DMS53 treated with DMSO at 0.1 percent for 48 hours (cell line): ENCODE results near the gene RAB3C.

Experiments
- DNase-seq: peaks from one replicate; lab custom pipeline; 2025; ENCODE audit not compliant: unreplicated experiment; lab: John Stamatoyannopoulos, UW

RAB3C gene

DNA sequence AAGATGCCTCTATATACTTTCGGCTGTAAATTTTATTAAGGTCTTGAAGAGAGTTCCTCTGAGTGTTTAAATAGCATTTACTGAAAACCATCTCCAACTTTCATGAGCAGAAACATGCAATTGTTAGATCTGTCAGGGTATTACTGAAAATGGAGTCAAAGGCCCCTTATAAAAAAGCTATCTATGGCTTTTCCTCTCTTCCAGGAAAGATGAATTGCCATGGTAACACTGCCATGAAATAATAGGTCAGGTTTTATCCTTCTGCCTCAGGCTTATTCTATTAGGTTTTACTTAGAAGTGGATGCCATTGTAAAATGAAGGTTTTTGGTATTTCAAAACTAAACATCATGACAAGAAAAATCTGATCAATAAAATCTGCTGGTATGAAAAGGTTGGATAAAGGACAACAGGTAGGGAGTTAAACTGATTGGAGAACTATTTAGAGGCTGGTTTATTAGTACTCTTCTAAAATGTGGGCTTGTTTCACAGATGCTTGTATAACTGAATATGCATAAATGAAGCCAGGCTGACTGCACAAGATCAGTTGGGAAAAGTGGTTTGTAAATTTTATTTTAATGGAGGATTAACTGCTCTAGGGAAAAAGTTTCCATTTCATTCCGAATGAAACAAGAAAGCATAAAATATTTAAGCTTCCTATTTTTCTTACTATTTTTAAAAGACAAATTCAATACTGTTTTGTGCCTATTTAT, 135.5 kb downstream of the RAB3C start:
- no peak for DNase-seq

DNA sequence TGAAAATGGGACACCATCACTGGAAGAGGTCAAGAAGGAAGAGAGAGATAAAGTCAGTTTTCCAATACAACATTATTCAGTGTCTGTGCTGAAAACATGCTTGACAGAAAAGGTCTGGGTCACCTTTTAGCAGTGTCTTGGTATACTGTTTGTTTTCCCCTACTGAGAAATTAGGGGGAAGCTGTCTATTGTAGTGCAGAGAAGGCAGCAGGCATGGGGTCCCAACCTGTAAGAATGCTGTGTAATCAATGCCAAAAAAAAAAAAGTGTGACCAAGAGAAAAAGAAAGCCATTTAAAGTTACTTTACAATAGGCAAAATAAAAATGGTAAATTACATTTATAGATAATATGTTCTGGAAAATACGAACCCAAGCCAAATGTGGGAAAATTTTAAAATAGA, 139.3 kb downstream of the RAB3C start:
- no peak for DNase-seq

DNA sequence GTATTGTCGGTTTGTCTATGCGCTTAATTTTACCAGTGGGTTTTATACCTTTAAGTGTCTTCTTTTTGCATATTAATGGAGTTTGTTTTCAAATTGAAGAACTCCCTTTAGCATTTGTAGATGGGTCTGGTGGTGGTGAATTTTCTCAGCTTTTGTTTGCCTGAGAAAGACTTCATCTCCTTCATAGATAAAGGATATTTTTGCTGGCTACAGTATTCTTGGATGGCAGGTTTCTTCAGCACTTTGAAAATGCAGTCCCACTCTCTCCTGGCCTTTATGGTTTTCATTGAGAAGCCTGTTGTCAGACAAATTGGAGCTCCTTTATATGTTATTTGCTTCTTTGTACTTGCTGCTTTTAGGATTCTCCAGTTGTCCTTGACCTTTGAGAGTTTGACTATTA, 142.1 kb downstream of the RAB3C start:
- DNase-seq: no peak

DNA sequence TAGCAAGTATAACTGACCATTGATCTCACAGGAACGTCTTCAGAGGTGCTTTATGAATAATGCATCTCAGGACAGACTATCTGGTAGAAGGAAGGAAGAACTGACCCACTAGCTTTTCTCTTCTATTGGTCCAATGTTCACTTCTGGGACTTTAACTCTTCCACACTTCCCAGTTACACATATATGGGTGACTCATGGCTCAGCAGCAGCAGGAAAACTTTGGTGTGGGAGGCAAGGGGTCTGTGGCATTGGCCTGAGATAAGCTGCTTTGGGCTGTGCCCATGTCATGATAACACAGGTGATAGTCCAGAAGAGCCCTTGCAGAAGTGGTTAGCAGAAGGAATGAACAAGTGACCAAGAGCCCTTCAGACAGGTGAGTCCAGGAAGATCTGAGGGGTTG, 148.8 kb downstream of the RAB3C start:
- DNase-seq: no peak

DNA sequence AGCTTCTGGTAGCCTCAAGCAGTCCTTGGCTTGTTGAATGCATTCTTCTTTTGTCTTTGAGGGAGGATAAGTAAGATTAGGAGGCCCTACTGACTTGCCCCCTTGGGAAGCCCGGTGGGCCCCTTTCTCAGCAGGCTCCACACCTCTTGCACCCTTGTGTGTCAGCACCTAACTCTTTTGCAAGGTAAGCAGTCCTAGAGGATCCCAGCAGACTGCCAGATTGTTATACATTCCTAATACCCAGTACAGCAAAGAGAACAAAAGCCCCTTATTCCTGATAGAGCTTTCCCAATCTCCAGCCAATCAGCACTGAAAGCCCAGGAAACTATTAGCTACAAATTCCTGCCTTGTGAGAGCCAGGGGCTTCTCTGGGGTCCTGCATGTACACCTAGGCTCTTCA, 152.8 kb downstream of the RAB3C start:
- DNase-seq: no peak

DNA sequence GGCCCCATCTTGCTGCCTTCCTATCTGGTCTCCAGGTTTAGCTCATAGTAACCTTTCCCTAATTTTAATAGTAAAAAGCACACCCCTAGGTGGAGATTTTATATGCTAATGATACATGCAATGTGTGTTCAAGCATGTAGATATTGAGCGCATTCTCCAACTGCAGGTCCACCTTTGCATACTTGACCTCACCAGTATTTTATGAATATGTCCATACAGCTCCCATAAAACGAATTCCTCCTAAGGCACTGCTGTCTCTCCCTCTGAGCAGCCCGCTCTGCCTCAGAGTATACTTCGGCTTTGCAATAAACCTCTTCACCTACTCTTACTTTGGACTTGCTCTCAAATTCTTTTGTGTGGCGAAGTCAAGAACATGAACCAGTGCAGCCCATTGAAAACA, 153.3 kb downstream of the RAB3C start:
- DNase-seq: no peak

DNA sequence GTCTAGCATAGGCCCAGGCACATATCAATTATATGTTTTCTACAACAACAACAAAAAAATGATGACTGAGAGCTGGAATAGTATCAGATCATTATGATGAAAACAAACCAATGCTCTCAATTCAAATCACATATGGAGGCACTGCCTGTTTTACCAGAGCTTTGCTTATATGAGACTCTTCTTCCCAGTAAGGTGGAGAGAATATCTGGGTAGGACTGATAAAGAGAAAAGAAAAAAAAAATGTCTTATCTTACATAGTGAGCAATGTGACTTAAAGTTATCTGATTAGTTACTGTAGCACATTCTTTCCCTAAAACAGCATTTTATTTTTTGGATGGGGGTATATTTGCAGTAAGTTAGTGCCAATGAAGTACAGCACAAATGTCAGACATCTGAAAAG, 154.8 kb downstream of the RAB3C start:
- no peak for DNase-seq

DNA sequence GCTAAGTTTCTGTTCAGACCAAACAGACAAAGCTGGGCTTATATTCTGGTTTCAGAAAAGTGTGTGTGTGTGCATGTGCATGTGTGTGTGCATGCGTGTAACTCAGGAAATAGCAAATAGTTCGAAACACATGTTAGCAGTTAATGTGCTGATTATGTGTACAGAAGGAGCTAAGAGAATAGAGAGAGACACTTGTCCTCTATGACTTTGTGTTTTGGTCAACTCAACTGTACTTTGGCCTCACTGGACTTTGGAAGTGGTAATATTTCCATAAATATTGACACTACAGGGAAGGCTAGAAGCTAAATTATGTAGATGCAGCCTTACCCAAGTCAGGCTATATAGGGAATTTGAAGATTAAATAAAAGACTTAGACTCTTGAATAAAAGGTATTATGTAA, 155.5 kb downstream of the RAB3C start:
- DNase-seq: no peak

DNA sequence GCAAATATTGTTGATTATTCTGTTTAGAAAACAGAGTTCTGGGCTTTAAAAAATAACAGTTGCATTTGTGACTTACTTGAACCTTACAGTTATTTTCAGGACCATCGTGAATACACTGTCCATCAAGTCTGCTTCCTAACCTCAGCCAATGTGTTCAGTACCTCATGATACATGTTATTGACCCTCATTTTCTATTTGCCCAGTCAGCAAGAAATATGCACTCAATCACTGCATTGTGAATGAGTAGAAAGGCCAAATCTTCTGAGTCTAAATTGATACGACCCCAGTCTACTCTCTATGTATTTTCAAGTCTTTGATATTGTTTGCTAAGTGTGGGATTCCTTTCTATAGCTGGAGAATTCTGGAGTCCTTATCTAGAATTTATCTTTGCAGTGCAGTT, 156.2 kb downstream of the RAB3C start:
- DNase-seq: no peak

DNA sequence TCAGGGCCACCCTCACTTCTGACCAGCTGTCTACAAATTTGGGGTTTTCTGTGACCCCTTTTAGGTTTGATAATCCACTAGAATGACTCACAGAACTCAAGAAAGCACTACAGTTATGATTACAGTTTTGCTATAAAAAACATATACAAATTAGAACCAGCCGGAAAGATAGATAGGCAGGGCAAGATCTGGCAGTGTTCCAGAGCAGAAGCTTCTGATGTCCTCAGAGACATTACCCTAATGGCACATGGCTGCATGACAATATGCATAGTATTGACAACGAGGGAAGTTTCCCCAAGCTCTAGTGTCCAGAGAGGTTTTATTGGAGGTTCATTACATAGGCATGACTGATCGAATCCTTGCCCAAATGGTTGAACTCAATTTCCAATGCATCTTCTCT, 158.1 kb downstream of the RAB3C start:
- DNase-seq: no peak

DNA sequence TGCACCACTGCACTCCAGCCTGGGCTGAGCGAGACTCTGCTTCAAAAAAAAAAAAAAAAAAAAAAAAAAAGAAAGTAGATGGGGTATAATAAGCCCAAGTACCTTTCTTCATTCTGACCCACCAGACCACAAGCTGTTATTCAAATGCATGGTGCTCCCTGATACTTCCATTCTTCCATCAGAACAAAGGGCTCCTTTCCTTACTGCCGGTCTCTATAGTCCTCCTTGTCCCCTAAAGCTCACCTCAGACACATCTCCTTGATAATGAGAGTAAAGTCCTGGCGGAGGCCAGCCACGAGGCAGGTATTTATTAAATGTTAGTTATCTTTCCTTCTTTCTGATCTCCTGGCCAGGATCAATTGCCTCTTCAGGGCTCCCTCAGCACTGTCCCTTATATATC, 162.5 kb downstream of the RAB3C start:
- DNase-seq: no peak

DNA sequence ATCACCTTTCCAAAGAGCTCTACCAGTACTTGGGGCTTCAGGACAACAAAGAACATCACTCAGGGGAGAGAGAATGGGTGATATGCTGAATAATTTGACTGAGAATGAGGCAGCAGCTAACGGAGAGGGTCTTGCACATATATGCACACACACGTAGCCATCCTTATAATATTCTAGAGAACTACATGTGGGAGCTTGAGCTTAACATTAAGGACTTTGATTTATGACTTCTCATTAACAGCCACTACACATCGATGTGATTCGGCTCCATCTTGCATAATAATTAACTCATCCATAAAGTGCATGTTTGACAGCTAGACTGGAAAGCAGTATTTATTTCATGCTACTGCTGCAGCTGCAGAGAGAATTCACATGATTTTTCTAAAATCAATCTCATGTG, 163.4 kb downstream of the RAB3C start:
- no peak for DNase-seq

DNA sequence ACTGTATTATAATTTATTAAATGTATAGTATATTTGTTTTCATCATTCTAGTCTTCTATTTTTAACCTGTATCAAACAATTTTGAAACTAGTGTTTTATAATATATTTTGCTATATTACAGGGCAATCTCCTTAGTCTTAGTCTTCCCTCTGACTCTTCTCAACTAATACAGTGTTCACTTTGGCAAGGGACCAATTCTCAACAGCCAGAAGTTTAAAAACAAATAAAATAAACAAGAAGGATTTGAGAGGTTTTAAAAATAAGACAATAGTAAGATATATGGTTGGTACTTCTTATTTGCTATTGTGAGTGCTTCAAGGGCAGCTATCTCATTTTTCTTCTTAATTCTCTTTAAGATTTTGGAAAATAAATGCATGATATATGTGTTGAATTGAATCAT, 167.2 kb downstream of the RAB3C start:
- DNase-seq: no peak

DNA sequence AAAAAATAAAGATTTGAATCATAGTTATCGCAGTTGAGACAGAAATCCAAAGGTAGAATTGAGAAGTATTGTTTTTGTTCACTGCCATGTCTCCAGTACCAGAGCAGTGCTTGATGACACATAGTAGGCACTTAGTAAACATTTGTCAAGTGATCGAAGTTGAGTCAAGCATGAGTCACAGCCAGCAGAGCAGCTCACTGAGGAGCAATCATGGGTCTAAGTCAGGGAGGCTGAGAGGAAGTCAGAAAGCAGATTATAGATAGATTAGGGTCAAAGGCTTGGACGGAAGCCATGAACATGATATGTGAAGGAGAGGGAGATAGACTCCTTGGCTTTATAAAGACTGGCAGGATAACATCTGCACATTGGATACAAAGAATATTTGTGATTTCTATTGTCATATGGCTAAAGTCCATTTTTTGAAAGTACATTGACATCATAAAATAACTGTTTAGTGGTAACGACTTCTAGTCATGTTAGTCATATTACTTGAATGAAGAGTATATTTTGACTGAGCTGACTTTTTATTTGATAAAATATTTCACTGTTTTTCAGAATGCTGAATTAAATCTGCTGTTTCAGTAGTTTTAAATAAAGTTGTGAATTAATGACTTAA, 168.5 kb downstream of the RAB3C start:
- no peak for DNase-seq

DNA sequence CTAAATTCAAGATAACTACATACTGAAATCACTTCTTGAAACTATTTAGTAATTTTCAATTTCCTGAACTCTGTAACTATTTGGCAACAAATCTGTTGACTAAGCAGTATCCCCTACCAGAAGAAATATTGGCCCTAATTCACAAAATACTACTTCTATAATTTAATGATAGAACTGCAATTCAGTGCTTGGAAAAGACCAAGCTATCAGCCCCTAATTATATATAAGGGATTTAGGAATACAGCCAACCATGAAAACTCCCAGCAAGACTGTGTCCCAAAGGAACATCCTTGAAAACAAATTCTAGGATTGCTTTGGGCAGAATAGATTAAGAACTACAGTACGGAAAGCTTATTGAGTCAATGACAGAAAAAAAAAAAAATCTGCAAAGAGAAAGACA, 169.2 kb downstream of the RAB3C start:
- DNase-seq: no peak

DNA sequence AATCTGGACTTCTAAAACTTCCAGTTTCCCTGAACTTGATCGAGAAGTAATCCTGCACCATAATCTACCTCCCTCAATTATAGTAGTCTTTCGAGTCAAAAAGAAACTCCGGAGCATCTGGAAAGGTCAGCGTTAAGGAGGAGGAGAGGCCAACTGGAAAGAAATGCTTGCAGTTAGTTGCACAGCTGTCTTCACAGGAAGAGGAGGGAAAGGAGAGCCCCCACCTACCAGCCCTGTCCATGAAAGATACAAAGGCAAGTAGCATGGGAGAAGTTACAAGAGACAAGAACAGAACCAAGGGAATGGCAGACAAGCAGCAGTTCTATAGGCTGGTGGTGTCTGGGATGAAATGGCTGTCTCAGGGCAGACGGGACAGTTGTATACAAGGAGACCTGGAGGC, 170.6 kb downstream of the RAB3C start:
- no peak for DNase-seq

DNA sequence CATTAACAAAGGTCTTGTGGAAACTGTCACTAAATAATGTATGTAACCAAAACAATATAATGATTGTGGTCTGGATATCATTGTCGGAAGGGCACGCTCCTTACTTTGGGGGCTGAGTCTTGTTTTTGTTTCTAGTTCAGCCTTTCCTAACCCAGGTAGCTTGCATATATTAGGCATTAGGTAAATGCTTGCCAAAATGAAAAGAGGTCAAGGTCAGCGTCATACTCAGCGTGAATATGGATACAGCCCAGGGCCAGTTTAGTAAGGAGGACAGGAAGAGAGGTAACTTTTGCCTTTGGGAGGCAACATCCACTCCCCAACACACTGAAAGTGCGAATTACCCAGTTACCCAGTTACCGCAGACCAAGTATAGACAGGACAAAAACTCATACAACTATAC, 171.4 kb downstream of the RAB3C start:
- no peak for DNase-seq

DNA sequence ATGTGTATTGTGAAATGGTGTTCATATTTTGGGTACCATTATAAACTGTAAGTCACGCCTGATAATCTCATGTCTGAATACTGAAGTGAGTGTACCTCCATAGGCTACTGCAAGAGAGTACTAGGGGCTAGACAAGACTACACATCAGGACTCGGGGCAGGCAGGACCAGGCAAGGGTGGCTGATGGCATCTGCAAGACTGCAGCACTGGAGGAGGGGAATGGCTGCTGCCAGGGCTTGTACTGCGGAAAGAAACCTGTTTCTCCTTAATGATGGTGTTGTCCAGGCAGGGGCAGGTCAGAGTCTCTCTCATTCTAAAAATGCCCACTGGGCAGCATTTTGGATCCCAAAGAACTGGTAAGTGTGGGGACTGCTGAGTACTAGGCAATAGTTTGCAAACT, 172.5 kb downstream of the RAB3C start:
- DNase-seq: no peak

DNA sequence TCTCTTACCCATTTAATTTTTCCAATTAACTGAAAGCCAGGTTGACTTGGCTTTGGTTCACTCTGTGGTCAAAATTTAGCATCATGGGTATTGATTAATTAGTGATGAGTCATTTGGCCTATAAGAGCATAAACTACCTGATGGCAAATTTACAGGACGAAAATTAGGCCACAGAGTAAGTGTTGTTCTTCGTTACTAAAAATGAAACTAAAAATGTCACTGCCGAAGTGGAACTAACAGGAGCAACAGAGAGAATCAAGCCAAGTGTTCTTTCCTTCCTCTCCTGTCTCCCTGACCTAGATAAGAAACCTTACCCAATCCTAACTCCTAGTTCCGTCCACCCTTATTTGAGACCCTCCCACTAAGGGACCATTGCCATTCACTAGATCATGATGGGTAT, 176.9 kb downstream of the RAB3C start:
- no peak for DNase-seq

DNA sequence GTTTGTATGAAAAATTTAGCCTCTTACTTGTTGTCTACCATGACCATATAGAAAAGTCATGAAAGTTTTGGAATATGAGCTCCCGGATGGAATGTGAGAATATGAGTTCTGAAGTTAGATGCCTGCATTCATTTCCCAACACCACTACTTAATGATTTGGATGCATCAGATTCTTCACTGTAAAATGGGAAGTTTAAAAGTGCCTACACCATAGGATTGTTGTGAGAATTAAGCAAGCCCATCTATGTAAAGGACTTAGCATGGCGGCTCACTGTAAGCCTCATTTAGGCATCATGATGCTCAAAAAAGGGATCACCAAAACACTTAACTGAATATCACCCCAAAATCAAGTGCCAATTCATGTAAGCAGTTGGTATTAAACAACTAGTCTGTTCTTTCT, 177.3 kb downstream of the RAB3C start:
- DNase-seq: no peak

DNA sequence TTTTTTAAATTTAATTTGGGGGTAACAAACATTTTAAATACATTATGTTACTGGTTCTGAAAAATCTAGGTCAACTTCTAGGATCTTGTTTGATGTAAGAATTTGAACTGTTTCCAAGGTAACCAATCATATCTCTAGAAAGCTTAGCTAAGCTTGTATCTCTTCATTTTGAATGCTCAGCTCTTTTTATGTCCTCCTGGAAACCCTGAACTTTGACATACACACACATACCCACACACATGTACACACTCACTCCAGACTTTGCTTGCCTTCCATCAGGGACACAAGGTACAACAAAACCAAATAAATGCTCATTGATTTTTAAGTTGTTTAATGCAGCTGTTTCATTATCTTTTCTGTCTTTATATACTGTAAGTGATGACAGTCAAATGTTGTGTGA, 178.5 kb downstream of the RAB3C start:
- no peak for DNase-seq

DNA sequence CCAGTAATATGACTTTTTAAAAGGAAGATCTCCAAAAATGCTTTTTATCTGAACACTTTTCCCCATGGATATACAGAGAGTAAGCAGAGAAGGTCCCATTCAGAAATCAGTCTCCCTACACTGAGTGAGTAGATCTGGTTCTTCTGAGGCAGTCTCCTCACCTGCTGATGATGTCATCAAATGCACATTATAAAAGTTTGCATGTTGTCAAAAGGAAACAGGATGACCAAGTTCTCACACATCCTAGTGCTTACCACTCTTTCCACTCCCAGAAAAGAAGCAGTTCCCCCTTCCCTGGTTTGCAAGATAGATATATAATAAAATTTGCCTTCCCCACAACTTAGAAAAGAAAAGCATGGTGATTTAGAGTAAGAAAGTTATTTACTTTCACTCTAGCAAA, 180.5 kb downstream of the RAB3C start:
- DNase-seq: peak; percentile 16

DNA sequence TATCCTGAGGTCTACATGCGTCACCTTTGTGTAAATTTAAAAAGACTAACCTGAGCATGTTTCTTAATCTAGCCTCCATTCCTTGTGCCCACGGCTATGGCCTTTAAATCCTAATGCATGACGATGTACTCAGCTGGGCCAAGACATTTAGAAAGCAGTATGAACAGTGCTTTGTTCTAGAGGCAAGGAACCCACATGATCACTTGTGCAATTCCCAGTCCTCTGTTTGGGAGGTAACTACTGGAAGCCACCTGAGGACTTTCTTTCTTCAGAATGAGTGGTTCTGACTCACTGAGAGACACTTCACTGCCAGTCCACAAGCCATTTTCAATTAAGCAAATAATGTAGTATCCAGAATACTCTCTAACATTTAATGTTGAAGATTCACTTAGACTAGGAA, 181.3 kb downstream of the RAB3C start:
- DNase-seq: no peak
